HG03103 (cell line): Measurements from ENCODE around the gene SOX2.

Experiments used
- ATAC-seq: cut with Tn5 transposase; IDR thresholded peaks from one replicate; pipeline ENCODE4 v1.9.1; 2021; ENCODE audit warnings: low read depth; ENCODE audit not compliant: unreplicated experiment

The SOX2 gene

GRCh38 chr3:181722156-181722555 is 10.4 kb downstream of the SOX2 start:
- no peak for ATAC-seq

- ATAC-seq, result no peak
Measured at GRCh38 chr3:181722766-181723425, 11.2 kb downstream of the SOX2 start.

GRCh38 chr3:181723625-181724191 is 12.0 kb downstream of the SOX2 start:
- no peak for ATAC-seq

- no peak for ATAC-seq
Measured at GRCh38 chr3:181724192-181724965, 12.7 kb downstream of the SOX2 start.

- ATAC-seq, result no peak
Measured at GRCh38 chr3:181725131-181725731, 13.5 kb downstream of the SOX2 start.

GRCh38 chr3:181725830-181726229 is 14.1 kb downstream of the SOX2 start:
- ATAC-seq, result no peak

GRCh38 chr3:181726351-181727330 is 14.9 kb downstream of the SOX2 start:
- no peak for ATAC-seq

- ATAC-seq, result no peak
Measured at GRCh38 chr3:181727341-181728032, 15.8 kb downstream of the SOX2 start.

GRCh38 chr3:181728470-181729340 is 17.0 kb downstream of the SOX2 start:
- ATAC-seq, result no peak

- no peak for ATAC-seq
Measured at GRCh38 chr3:181729341-181729869, 17.7 kb downstream of the SOX2 start.

- no peak for ATAC-seq
Measured at GRCh38 chr3:181730316-181730715, 18.6 kb downstream of the SOX2 start.

- no peak for ATAC-seq
Measured at GRCh38 chr3:181730934-181731333, 19.2 kb downstream of the SOX2 start.

GRCh38 chr3:181735911-181736310 is 24.2 kb downstream of the SOX2 start:
- no peak for ATAC-seq

GRCh38 chr3:181738551-181738950 is 26.8 kb downstream of the SOX2 start:
- no peak for ATAC-seq

GRCh38 chr3:181739628-181740027 is 27.9 kb downstream of the SOX2 start:
- no peak for ATAC-seq

- ATAC-seq, result no peak
Measured at GRCh38 chr3:181741417-181741816, 29.7 kb downstream of the SOX2 start.

- no peak for ATAC-seq
Measured at GRCh38 chr3:181752202-181752671, 40.5 kb downstream of the SOX2 start.

GRCh38 chr3:181753391-181753790 is 41.7 kb downstream of the SOX2 start:
- no peak for ATAC-seq
